Ovary (tissue), 3 donors: Measurements from ENCODE around the gene PSMD5.

ENCODE experiments used
- EP300 ChIP-seq: sonication (generic); formaldehyde crosslinking; IDR thresholded peaks from one replicate; pipeline ENCODE4 v1.6.1; 2017; ENCODE audit warnings: antibody characterized with exemption
- POLR2A ChIP-seq: fragments of 450-650 bp; IDR thresholded peaks from one replicate; pipeline ENCODE4 v1.6.1; 2017; ENCODE audit warnings: antibody characterized with exemption, mild to moderate bottlenecking, moderate library complexity
- TF ChIP-seq, protein P1 (sequence below), 3 donors: fragments of 450-650 bp in 2 of 3; fragments of 200-600 bp in 1 of 3; IDR thresholded peaks; one replicate each; pipeline versions ENCODE4 v1.5.1 to v1.8.0; 2016 to 2022; ENCODE audit warnings: antibody characterized with exemption in 3 of 3, mild to moderate bottlenecking in 1 of 3
- donor health status: DM: no; HTN: no; CAD: no.

DNA sequence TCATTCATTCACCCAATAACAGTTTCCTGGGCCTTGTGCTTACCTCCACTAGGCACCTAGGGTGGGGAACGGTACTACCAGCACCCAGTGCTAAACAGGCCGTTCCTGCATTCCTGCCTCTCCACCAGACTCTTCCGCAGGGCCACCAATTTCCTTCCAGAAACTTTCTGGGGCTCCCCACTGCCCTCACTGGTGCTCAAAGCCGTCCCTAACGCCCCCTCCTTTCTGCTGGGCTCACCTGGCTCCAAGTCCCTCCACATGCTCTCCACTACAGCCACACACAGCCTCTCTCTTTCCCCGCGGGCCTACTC is 32.9 kb upstream of the PSMD5 start:
- TF ChIP-seq, protein P1, sequence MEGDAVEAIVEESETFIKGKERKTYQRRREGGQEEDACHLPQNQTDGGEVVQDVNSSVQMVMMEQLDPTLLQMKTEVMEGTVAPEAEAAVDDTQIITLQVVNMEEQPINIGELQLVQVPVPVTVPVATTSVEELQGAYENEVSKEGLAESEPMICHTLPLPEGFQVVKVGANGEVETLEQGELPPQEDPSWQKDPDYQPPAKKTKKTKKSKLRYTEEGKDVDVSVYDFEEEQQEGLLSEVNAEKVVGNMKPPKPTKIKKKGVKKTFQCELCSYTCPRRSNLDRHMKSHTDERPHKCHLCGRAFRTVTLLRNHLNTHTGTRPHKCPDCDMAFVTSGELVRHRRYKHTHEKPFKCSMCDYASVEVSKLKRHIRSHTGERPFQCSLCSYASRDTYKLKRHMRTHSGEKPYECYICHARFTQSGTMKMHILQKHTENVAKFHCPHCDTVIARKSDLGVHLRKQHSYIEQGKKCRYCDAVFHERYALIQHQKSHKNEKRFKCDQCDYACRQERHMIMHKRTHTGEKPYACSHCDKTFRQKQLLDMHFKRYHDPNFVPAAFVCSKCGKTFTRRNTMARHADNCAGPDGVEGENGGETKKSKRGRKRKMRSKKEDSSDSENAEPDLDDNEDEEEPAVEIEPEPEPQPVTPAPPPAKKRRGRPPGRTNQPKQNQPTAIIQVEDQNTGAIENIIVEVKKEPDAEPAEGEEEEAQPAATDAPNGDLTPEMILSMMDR (IDR thresholded peaks at IDR 0.05), result no peak
- TF ChIP-seq POLR2A (no peak), EP300 (no peak)
